SU-DHL-6 (cell line): ENCODE measurements around the gene CELA3B.

Source experiments
- H2AFZ ChIP-seq: fragments of 200-600 bp; sonication (generic); 2 replicates; pipeline ENCODE4 v1.6.1; 2014; ENCODE audit warnings: low read depth, mild to moderate bottlenecking, moderate library complexity, mixed read lengths, antibody characterized with exemption, low read length; ENCODE audit not compliant: severe bottlenecking
- H3F3A ChIP-seq: fragments of 200-600 bp; shearing (Covaris generic); 2 replicates; pipeline ENCODE4 v1.6.0; 2016; ENCODE audit warnings: antibody characterized with exemption, mild to moderate bottlenecking; ENCODE audit not compliant: insufficient read depth
- H3K27ac ChIP-seq: fragments of 200-600 bp; sonication (generic); 2 replicates; pipeline ENCODE4 v1.5.1; 2016; ENCODE audit warnings: low read depth, mild to moderate bottlenecking, low read length, moderate library complexity, mixed read lengths
- H3K27me3 ChIP-seq: fragments of 200-600 bp; sonication (generic), shearing (Covaris generic); 2 replicates; pipeline ENCODE4 v1.6.0; 2014; ENCODE audit warnings: mild to moderate bottlenecking, low read length
- H3K36me3 ChIP-seq: fragments of 200-600 bp; sonication (generic); 2 replicates; pipeline ENCODE4 v1.6.1; 2014; ENCODE audit warnings: mild to moderate bottlenecking, low read length, mixed read lengths
- H3K4me2 ChIP-seq: fragments of 300-600, 200-600 bp; shearing (Covaris generic), sonication (generic); 2 replicates; pipeline ENCODE4 v1.6.0; 2014; ENCODE audit warnings: low read length, low read depth, mild to moderate bottlenecking; ENCODE audit not compliant: poor library complexity, severe bottlenecking
- H3K4me3 ChIP-seq: fragments of 200-600 bp; sonication (generic); 2 replicates; pipeline ENCODE4 v1.5.1; 2014; ENCODE audit warnings: antibody characterized with exemption, low read length, mild to moderate bottlenecking, mixed read lengths; ENCODE audit not compliant: insufficient read depth, poor library complexity, severe bottlenecking
- H3K79me2 ChIP-seq: fragments of 200-600 bp; sonication (generic); 2 replicates; pipeline ENCODE4 v1.6.1; 2014; ENCODE audit warnings: mild to moderate bottlenecking, low read length, moderate library complexity; ENCODE audit not compliant: insufficient read depth
- H3K9ac ChIP-seq: fragments of 200-600 bp; sonication (generic); 2 replicates; pipeline ENCODE4 v1.7.0; 2014; ENCODE audit warnings: mild to moderate bottlenecking, low read length
- H3K9me2 ChIP-seq: fragments of 200-600 bp; sonication (generic); replicated peaks from 2 replicates; pipeline ENCODE4 v1.6.1; 2014; ENCODE audit warnings: low read length; ENCODE audit not compliant: insufficient read depth
- H3K9me3 ChIP-seq: fragments of 200-600 bp; sonication (generic); 2 replicates; pipeline ENCODE4 v1.6.1; 2014; ENCODE audit warnings: low read length, mixed read lengths; ENCODE audit not compliant: insufficient read depth
- H4K20me1 ChIP-seq: fragments of 200-600 bp; sonication (generic); 2 replicates; pipeline ENCODE4 v1.6.1; 2014; ENCODE audit warnings: low read depth, mild to moderate bottlenecking, antibody characterized with exemption, low read length, moderate library complexity, mixed read lengths
- EZH2phosphoT487 ChIP-seq: fragments of 200-600 bp; sonication (generic), shearing (Covaris generic); conservative IDR thresholded peaks from 2 replicates; pipeline ENCODE4 v1.6.1; 2018; ENCODE audit warnings: mild to moderate bottlenecking, antibody characterized with exemption, low read length, moderate library complexity, mixed read lengths
- TF ChIP-seq, protein P1 (sequence below): fragments of 200-600 bp; sonication (generic); IDR thresholded peaks from one replicate; pipeline ENCODE4 v1.5.1; 2017; ENCODE audit warnings: antibody characterized with exemption, mild to moderate bottlenecking, low read length, moderate library complexity; ENCODE audit not compliant: insufficient read depth, poor library complexity, severe bottlenecking

Gene CELA3B

DNA sequence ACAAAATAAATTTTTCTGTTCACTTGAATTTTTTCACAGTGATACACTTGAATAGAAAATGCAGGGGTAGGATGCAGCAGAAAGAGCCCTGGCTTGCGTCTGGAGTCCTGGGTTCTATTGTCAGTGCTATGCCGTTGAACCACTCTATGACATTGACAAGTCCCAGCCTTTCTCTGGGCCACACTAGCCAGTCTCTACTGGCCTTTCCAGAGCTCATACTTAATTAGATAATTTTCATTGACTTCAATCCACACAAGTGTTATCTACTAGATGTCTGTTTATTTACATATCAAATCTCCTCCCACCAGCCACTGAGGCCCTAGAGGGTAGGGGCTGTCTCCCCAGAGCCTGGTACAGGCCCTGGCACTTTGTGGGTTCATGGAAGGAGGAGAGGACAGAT is 15.5 kb upstream of the CELA3B start:
- Histone ChIP-seq H2AFZ (no peak overlapping the region), H3K9me2 (no peaks in the 10 kb centered on the region), H3K9ac (no peak overlapping the region), H4K20me1 (no peaks in the 10 kb centered on the region), H3K36me3 (no peaks in the 10 kb centered on the region), H3K27ac (no peak overlapping the region), H3F3A (no peaks in the 10 kb centered on the region), H3K4me2 (no peak overlapping the region), H3K9me3 (no peaks in the 10 kb centered on the region), H3K79me2 (no peaks in the 10 kb centered on the region), H3K27me3 (no peaks in the 10 kb centered on the region), H3K4me3 (no peak overlapping the region)
- TF ChIP-seq, protein P1, sequence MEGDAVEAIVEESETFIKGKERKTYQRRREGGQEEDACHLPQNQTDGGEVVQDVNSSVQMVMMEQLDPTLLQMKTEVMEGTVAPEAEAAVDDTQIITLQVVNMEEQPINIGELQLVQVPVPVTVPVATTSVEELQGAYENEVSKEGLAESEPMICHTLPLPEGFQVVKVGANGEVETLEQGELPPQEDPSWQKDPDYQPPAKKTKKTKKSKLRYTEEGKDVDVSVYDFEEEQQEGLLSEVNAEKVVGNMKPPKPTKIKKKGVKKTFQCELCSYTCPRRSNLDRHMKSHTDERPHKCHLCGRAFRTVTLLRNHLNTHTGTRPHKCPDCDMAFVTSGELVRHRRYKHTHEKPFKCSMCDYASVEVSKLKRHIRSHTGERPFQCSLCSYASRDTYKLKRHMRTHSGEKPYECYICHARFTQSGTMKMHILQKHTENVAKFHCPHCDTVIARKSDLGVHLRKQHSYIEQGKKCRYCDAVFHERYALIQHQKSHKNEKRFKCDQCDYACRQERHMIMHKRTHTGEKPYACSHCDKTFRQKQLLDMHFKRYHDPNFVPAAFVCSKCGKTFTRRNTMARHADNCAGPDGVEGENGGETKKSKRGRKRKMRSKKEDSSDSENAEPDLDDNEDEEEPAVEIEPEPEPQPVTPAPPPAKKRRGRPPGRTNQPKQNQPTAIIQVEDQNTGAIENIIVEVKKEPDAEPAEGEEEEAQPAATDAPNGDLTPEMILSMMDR, result no peak
- TF ChIP-seq EZH2phosphoT487, result no peak

DNA sequence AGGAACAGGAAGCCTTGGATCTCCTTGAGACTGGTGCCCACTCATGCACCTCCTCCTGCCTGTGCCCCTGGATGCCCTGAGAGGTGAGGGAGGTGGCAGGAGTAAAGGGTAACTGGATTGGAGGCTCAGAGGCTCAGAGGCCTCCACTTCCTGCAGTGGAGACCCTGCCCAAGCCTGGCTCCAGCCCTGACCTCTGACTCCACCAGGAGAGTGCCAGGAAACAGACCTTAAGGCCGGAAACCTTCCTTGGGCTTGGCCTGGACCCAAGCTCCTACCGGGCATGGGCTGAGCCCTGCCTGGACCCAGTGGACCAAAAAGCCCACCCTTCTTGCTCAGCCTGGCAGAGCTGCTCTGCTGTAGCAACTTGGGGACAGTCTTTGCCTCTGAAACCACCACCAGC is 15.0 kb upstream of the CELA3B start:
- no peaks in the 10 kb centered on the region for H3F3A ChIP-seq
- no peak overlapping the region for H2AFZ ChIP-seq
- H4K20me1 ChIP-seq, result no peaks in the 10 kb centered on the region
- H3K79me2 ChIP-seq, result no peaks in the 10 kb centered on the region
- no peak overlapping the region for H3K9ac ChIP-seq
- no peaks in the 10 kb centered on the region for H3K9me2 ChIP-seq
- TF ChIP-seq, protein P1, result no peak
- TF ChIP-seq EZH2phosphoT487, result no peak
- no peak overlapping the region for H3K4me2 ChIP-seq
- H3K4me3 ChIP-seq, result no peak overlapping the region
- H3K36me3 ChIP-seq, result no peaks in the 10 kb centered on the region
- no peaks in the 10 kb centered on the region for H3K9me3 ChIP-seq
- H3K27ac ChIP-seq, result no peak overlapping the region
- H3K27me3 ChIP-seq, result no peaks in the 10 kb centered on the region

DNA sequence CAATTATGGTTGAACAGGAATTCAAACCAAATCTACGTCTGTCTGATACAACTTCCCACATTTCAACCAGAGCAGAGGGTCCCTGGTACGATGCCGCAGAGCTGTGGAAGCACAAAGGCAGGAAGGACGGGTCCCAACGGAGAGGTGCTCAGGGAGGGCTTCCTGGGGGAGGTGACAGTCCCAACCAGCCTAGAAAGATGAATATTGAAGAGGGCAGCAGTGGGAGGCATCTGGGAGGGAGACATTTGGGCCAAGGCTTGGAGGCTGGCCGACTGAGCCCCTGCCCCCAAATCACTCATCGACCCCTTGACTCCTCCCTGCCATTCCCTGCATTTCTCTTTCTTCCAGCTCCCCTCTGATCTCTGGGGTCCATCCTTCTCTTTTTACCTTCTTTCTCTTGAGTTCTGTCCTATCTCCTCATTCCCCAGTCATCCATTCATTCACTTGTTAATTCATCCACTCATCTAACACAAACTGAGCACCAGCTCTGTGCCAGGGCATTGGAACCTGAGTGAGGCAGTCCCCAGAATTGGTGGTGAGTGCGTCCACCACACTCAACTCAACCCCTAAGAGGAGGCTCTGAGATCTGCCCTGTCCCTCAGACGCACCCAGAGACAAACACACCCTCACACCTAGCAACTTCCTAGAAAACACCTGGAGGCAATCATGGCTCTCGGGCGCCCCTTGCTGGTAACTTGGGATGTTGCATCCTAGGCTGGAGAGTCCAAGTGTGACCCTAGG is 13.2 kb upstream of the CELA3B start:
- no peak overlapping the region for H3K9ac ChIP-seq
- H3K79me2 ChIP-seq, result no peaks in the 10 kb centered on the region
- H4K20me1 ChIP-seq, result no peaks in the 10 kb centered on the region
- TF ChIP-seq, protein P1, result peak; percentile 68
- no peak for TF ChIP-seq EZH2phosphoT487
- no peak overlapping the region for H3K4me2 ChIP-seq
- H3K4me3 ChIP-seq, result no peak overlapping the region
- H2AFZ ChIP-seq, result no peak overlapping the region
- H3K36me3 ChIP-seq, result no peaks in the 10 kb centered on the region
- H3K9me2 ChIP-seq, result no peaks in the 10 kb centered on the region
- H3F3A ChIP-seq, result no peaks in the 10 kb centered on the region
- H3K27ac ChIP-seq, result no peak overlapping the region
- no peaks in the 10 kb centered on the region for H3K27me3 ChIP-seq
- no peaks in the 10 kb centered on the region for H3K9me3 ChIP-seq
